Neural cell (in vitro differentiated cells): Measurements from ENCODE around the gene MPC2. TPM values are rescaled to one million over a fixed set of nuclear protein-coding genes. Genes with fewer than 3 reads are reported as not detected.

Source experiments
- H2AFZ ChIP-seq: fragments of 200-600, 300-800 bp; sonication (generic), shearing (Covaris generic); 2 replicates; pipeline ENCODE4 v1.6.0; 2014; ENCODE audit warnings: low read depth, mild to moderate bottlenecking, antibody characterized with exemption, low read length, moderate library complexity
- H3F3A ChIP-seq: fragments of 200-600 bp; shearing (Covaris generic); 2 replicates; pipeline ENCODE4 v1.6.1; 2016; ENCODE audit warnings: mild to moderate bottlenecking, moderate library complexity, mixed read lengths, antibody characterized with exemption, low read length; ENCODE audit not compliant: insufficient read depth, poor library complexity, severe bottlenecking
- H3K27ac ChIP-seq: fragments of 200-600, 300-800 bp; sonication (generic), shearing (Covaris generic); 2 replicates; pipeline ENCODE4 v1.5.1; 2014; ENCODE audit warnings: mild to moderate bottlenecking, low read length, moderate library complexity
- H3K27me3 ChIP-seq: fragments of 300-800, 200-600 bp; sonication (generic), shearing (Covaris generic); 2 replicates; pipeline ENCODE4 v1.6.0; 2014; ENCODE audit warnings: mild to moderate bottlenecking, low read depth, low read length, moderate library complexity; ENCODE audit not compliant: insufficient read depth
- H3K36me3 ChIP-seq: fragments of 300-800, 200-600 bp; sonication (generic), shearing (Covaris generic); 2 replicates; pipeline ENCODE4 v1.5.1; 2014; ENCODE audit warnings: mild to moderate bottlenecking, antibody characterized with exemption, low read length, moderate library complexity; ENCODE audit not compliant: insufficient read depth
- H3K4me2 ChIP-seq: fragments of 300-800, 200-600 bp; sonication (generic), shearing (Covaris generic); 2 replicates; pipeline ENCODE4 v1.6.0; 2014; ENCODE audit warnings: mild to moderate bottlenecking, low read length
- H3K4me3 ChIP-seq: fragments of 300-800, 200-600 bp; sonication (generic), shearing (Covaris generic); 2 replicates; pipeline ENCODE4 v1.5.1; 2014; ENCODE audit warnings: mild to moderate bottlenecking, low read length, moderate library complexity
- H3K79me2 ChIP-seq: fragments of 200-600 bp; shearing (Covaris generic); replicated peaks from 2 replicates; pipeline ENCODE4 v1.6.0; 2014; ENCODE audit warnings: mild to moderate bottlenecking, low read length, moderate library complexity; ENCODE audit not compliant: insufficient read depth
- H3K9ac ChIP-seq: fragments of 300-800, 200-600 bp; sonication (generic), shearing (Covaris generic); 2 replicates; pipeline ENCODE4 v1.6.1; 2016; ENCODE audit warnings: mild to moderate bottlenecking, low read length, mixed read lengths
- H3K9me2 ChIP-seq: fragments of 200-600 bp; shearing (Covaris generic); 2 replicates; pipeline ENCODE4 v1.6.1; 2016; ENCODE audit warnings: mild to moderate bottlenecking, low read length, mixed read lengths; ENCODE audit not compliant: insufficient read depth
- H3K9me3 ChIP-seq: fragments of 200-600, 300-800 bp; sonication (generic), shearing (Covaris generic); 2 replicates; pipeline ENCODE4 v1.6.1; 2016; ENCODE audit warnings: mild to moderate bottlenecking, mixed run types, low read length, moderate library complexity, mixed read lengths
- H4K20me1 ChIP-seq: fragments of 200-600 bp; shearing (Covaris generic); 2 replicates; pipeline ENCODE4 v1.6.1; 2016; ENCODE audit warnings: mild to moderate bottlenecking, mixed run types; ENCODE audit not compliant: insufficient read depth
- CTCF ChIP-seq: fragments of 450-650 bp; IDR thresholded peaks from 2 replicates; pipeline ENCODE4 v1.5.1; 2014; ENCODE audit warnings: antibody characterized with exemption, mild to moderate bottlenecking, moderate library complexity; ENCODE audit not compliant: poor library complexity, severe bottlenecking
- EP300 ChIP-seq: fragments of 450-650 bp; conservative IDR thresholded peaks from 2 replicates; pipeline ENCODE4 v1.6.1; 2014; ENCODE audit warnings: antibody characterized with exemption, mild to moderate bottlenecking, moderate library complexity; ENCODE audit not compliant: poor library complexity, severe bottlenecking
- EZH2 ChIP-seq: fragments of 200-600, 300-800 bp; shearing (Covaris generic), sonication (generic); IDR thresholded peaks from 2 replicates; pipeline ENCODE4 v1.6.1; 2014; ENCODE audit warnings: antibody characterized with exemption, low read length, borderline replicate concordance, mild to moderate bottlenecking; ENCODE audit not compliant: insufficient read depth, poor library complexity, severe bottlenecking
- MXI1 ChIP-seq: fragments of 450-650 bp; conservative IDR thresholded peaks from 2 replicates; pipeline ENCODE4 v1.6.1; 2014; ENCODE audit warnings: antibody characterized with exemption, mild to moderate bottlenecking; ENCODE audit not compliant: poor library complexity, severe bottlenecking
- POLR2AphosphoS5 ChIP-seq: IDR thresholded peaks from 2 replicates; pipeline ENCODE4 v1.6.1; 2012
- RAD21 ChIP-seq: fragments of 450-650 bp; conservative IDR thresholded peaks from 2 replicates; pipeline ENCODE4 v1.6.1; 2014; ENCODE audit warnings: antibody characterized with exemption, mild to moderate bottlenecking, moderate library complexity
- REST ChIP-seq: IDR thresholded peaks from 2 replicates; pipeline ENCODE4 v1.6.1; 2012; ENCODE audit warnings: borderline replicate concordance
- SMC3 ChIP-seq: fragments of 450-650 bp; conservative IDR thresholded peaks from 2 replicates; pipeline ENCODE4 v1.6.1; 2014; ENCODE audit warnings: antibody characterized with exemption, mild to moderate bottlenecking, moderate library complexity; ENCODE audit not compliant: poor library complexity
- TAF1 ChIP-seq: IDR thresholded peaks from 2 replicates; pipeline ENCODE4 v1.6.1; 2012; ENCODE audit warnings: low read depth
- polyA plus RNA-seq: library from polyadenylated mRNA; depleted of rRNA; stranded (reverse); fragments of >200 nt; gene quantifications from 2 replicates; pipeline ENCODE4 v1.2.3, GENCODE V29; 2014

Gene MPC2
- polyA plus RNA-seq, 1 donor from 2014 or later = 104 TPM

GRCh38 chr1:167927046-167927754 is 9.7 kb downstream of the MPC2 start:
- H3K27me3 ChIP-seq = no peaks in the 10 kb centered on the region
- H3K9me3 ChIP-seq = no peaks in the 10 kb centered on the region
- no peak overlapping the region for H3K9ac ChIP-seq
- H3K9me2 ChIP-seq = no peaks in the 10 kb centered on the region
- H3K27ac ChIP-seq = no peak overlapping the region
- TF ChIP-seq MXI1 (no peak), POLR2AphosphoS5 (no peak), RAD21 (no peak), SMC3 (no peak)
- H2AFZ ChIP-seq = no peak overlapping the region
- no peaks in the 10 kb centered on the region for H4K20me1 ChIP-seq
- H3K79me2 ChIP-seq = peaks cover 20% of the 10 kb centered on the region
- no peaks in the 10 kb centered on the region for H3F3A ChIP-seq
- no peak overlapping the region for H3K4me2 ChIP-seq
- no peak overlapping the region for H3K4me3 ChIP-seq
- peaks cover 7% of the 10 kb centered on the region for H3K36me3 ChIP-seq

GRCh38 chr1:167926486-167926997 is 10.3 kb downstream of the MPC2 start:
- H4K20me1 ChIP-seq = no peaks in the 10 kb centered on the region
- H3K9me2 ChIP-seq = no peaks in the 10 kb centered on the region
- no peak overlapping the region for H3K4me2 ChIP-seq
- H3K9me3 ChIP-seq = no peaks in the 10 kb centered on the region
- TF ChIP-seq CTCF (no peak), EZH2 (no peak), RAD21 (no peak), MXI1 (no peak), REST (no peak), EP300 (no peak), POLR2AphosphoS5 (no peak), SMC3 (no peak), TAF1 (no peak)
- no peaks in the 10 kb centered on the region for H3F3A ChIP-seq
- no peaks in the 10 kb centered on the region for H3K27me3 ChIP-seq
- no peak overlapping the region for H3K4me3 ChIP-seq
- peaks cover 7% of the 10 kb centered on the region for H3K36me3 ChIP-seq
- H3K27ac ChIP-seq = no peak overlapping the region
- H3K79me2 ChIP-seq = peaks cover 16% of the 10 kb centered on the region
- no peak overlapping the region for H3K9ac ChIP-seq
- H2AFZ ChIP-seq = no peak overlapping the region
